SK-MEL-5 (cell line): ENCODE measurements around the gene TMEM259. TPM values are rescaled to one million over a fixed set of nuclear protein-coding genes. Genes with fewer than 3 reads are reported as not detected.

ENCODE experiments used
- DNase-seq: peaks from one replicate; pipeline ENCODE4 v3.0.0-alpha.2; 2016; ENCODE audit warnings: low read depth, low spot score
- in situ Hi-C: cut with HindIII; loops from 2 replicates; pipeline ENCODE4 v1.10.0; 2016; ENCODE audit warnings: low sequenced_read_pairs, high pct_unique_total_duplicates, low pct_unique_long_range_greater_than_20kb
- total RNA-seq: library from RNA; depleted of rRNA; stranded (reverse); fragments of >200 nt; shearing (Covaris generic); gene quantifications from 2 replicates; pipeline ENCODE4 v1.2.3, GENCODE V29; 2014

Gene TMEM259
- total RNA-seq, 1 experiment from 2014 or later = 51.8 TPM

DNA sequence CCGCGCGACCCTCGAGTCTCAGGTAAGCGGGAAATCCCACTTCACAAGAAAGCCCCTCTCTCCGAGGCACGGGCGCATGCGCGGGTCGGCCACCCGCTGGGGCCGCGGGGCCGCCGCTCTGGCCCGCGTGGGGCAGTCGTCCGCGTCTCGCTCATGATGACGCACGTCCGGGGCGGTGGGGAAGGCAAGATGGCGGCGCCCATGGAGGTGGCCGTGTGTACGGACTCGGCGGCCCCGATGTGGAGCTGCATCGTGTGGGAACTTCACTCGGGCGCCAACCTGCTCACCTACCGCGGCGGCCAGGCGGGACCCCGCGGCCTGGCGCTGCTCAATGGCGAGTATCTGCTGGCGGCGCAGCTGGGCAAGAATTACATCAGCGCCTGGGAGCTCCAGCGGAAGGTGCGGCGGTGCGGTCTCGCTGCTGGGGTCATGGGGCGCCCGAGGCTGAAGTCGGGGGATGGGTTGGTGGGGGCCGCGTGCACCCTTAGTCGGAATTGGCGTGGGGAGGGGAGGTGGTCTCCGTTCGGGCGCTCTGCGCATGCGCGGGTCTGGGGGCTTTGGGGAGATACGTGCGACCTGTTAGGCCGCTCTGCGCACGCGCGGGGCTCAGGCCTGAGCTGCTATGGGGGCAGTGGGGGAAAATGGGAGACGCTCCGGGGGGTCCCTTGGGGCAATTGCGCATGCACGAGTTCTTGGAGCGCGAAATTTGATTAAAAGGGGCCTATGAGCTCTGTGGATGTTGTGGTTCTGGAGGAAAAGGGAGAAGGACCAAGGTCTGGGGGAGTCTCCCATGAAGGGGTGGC, 36.6 kb downstream of the TMEM259 start, which contains the start of gene WDR18:
WDR18 (plus strand) TSS at position 181 of the 803 bp plus-strand sequence; CDS start at position 190, 9 bp downstream.
- in situ Hi-C loops = no loop called here
- peak; percentile 86 for DNase-seq

DNA sequence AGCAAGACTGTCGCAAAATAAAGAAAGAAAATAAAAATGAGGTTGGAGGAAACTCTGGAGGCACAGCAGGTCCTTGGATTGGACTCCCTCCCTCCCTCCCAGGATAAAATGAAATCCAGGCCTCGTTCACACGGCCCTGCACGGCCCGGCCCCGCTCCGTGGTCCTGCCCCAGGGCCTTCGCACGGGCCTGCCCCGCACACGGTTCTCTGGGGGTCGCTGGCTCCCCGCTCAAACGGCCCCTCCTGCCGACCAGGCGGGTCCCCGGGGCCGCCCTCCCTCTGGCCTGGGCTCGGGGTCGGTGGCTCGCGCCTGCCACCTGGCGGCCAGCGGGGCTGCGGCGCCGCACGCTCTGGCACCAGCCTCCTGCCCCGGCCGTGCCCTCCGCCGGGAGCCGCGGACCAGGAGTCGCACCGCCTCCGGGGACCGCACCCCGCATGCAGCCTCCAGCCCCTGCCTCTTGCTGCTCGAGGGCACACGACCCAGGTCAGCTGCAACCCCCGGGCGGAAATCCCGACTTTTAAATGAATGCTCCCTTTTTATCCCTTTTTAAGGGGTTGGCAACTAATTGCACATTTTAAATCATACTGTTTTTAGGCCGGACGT, 38.3 kb downstream of the TMEM259 start:
- peak; percentile 59 for DNase-seq
- in situ Hi-C loops = no loop called here

DNA sequence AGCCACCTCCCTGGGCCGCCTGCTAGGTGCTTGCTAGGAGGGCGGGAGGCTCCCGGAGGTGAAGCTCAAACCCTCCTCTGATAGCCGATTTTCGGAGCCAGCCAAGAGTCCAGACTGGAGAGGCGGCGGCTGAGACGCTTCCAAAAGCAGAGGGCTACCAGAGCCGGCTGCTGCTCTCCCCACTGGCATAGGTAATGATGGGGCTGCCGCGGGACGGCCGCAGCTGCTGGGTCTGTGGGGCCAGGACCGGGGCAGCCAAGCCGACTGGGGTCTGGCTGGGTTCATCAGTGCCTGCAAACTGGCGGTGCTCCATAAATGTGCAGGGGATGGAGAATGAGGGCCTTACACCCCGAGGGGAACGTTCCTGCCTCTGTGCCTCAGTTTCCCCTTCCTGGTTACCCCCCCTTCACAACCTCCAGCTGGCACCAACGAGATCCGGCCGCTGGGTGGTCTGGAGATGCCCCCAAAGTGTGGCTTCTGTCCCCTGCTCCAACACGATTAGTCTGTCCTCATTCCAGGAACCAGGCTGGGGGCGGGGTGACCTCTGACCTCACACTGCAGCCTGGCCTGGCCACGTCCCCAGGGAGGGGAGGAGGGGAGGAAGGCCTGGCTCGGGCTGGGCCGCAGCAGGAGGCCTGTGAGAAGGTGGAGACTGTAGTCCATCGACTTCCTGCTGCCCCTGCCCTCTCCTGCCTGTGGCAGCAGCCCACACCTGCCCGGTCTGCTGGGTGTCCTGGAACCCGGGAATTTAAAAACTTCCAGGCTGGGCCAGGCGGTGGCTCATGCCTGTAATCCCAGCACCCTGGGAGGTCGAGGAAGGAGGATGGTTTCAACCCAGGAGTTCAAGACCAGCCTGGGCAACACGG, 40.6 kb downstream of the TMEM259 start:
- in situ Hi-C loops = no loop called here
- DNase-seq = no peak

DNA sequence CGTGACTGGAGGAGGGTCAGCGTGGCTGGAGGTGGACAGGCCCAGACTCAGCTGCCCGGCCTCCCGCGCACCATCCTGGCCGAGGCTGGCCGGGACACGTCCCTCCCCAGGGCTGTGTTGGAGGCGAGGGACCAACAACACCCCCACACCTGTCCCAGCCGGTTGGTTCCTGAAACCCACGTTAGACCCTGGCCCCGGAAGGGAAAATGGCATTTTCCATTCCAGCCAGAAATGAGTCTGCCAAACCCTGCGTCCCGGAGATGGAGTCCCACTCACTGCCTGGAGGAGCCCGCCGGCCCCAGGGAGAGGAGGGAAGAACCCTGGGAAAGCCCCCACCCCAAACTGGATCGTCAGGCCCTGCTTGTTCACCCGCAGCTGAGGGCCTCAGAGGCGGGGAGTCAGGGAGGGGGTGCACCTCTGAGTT, 41.6 kb downstream of the TMEM259 start:
- DNase-seq = no peak
- in situ Hi-C loops = no loop called here

DNA sequence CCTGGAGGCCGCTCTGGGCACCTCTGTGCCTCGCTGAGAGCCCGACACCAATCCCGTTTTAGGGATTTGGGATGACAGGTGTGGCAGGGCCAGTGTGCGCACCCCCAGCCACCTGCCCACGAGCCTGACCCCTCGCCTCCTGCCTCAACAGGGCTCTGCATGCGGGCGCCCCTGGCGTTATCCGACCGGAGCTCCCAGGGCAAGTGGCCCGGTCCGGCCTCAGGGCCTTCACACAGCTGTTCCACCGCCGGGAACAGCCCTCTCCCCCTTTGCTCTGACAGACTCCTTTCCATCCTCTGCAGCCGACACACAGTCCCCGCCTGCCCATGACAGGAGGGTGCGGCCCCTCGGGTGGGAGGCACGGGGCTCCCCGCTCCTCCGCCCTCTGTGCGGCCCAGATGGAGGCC, 43.9 kb downstream of the TMEM259 start:
- no peak for DNase-seq
- in situ Hi-C loops = no loop called here

DNA sequence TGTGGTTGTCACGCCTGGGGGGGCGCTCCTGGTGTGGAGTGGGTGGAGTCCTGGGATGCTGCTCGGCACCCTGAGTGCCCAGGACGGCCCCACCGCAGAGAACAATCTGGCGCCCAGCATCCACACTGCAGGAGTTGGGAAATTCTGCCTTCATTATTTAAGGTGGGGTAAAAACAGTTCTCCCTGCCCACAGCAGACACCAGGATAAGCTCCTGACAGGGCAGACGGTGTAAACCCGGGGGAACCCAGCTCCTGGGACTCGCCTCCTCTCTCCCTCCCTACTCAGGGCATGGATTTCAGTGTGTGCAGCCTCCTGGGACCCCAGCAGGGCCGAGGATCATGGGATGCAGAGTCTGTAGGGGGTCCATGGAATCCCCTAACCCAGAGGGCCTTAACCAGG, 44.4 kb downstream of the TMEM259 start:
- in situ Hi-C loops = no loop called here
- DNase-seq = no peak

DNA sequence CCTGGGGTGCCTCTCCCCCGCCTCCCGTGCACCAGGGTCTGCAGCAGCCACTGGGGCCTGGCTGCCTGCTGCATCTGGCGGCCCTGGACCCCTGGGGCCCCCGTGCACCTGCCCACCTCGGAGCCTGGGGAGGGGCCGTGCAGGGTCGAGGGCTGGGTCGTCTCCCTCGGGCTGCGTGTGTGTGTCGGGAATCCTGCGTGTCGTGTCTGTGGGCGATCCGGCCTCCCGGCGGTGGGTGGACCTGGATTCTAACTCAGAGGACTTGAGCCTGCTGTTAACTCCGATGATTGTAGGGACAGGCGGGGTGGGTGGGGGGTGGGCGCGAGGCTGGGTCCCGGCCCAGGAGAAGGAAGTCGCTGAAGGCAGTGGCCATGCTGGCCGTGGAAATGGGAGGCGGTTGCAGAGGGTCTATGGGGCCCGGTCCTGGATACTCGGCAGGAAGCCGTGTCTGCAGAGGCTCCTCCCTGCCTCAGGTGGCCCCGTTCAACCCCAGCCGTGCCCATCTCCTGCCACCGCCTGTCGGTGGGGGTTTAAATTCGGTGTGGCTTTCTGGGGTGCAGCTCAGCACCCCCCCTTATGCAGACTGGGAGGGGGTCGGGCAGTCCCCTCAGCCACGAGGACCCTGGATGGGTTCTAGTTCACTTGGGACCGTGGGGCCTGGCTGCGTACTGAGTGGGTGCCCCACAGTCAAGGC, 46.2 kb downstream of the TMEM259 start:
- in situ Hi-C loops = no loop called here
- DNase-seq = no peak

DNA sequence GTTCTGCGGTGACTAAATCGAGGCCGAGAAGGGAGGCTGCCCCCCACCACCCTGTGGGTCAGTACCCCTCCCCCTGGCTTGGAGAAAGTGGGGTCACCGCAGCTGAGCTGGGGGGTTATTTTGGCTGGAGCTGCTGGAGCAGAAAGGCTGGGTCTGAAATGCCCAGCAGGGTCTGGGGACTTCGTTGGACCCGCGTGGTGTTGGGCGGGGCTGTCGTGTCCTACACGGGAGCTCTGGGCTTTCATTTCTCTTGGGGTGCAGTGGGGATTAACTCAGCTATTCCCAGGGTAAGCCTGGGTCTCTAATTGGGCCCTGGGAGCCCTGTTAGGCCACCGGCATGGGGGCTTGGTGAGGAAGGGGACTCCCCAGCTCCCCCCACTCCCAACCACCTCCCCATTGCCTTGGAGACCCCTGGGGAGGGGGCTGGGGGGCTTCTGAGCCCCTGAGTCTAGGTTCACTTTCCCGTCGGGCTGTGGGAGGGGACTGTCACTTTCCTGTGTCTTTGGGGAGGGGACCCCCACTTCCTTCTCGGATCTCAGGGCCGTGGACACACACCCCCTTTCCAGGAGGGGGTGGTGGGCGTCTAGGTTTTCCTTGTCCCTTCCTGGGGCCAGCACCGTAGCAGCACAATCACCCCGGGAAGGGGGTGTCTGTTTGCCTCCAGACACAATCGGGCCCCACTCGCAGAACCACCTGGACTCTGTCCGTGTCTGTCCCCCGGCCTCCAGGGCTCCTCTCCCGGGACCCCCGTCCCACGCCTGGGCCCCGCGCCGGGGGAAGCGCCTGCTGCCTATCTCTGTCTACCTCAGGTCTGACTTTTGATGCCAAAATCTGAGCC, 47.0 kb downstream of the TMEM259 start:
- DNase-seq = no peak
- in situ Hi-C loops = no loop called here

DNA sequence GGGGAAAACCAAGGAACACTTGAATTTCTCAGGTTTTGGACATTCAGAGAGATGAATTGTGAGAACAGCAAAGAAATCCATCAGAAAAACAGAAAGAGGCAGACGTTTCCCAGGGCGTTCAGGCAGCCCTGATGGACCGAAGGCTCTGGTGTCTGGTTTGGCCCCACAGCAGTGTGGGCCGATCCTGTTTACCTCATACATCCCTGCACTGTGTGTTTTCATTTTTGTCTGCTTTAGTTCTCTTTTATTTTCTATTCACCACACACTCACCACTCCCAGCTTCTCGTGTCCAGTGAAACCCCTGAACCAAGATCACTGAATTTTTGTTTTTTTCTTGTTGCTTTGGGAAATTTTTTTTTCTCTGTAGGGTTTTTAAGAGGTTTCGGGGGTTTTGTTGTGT, 48.6 kb downstream of the TMEM259 start:
- DNase-seq = no peak
- in situ Hi-C loops = no loop called here

DNA sequence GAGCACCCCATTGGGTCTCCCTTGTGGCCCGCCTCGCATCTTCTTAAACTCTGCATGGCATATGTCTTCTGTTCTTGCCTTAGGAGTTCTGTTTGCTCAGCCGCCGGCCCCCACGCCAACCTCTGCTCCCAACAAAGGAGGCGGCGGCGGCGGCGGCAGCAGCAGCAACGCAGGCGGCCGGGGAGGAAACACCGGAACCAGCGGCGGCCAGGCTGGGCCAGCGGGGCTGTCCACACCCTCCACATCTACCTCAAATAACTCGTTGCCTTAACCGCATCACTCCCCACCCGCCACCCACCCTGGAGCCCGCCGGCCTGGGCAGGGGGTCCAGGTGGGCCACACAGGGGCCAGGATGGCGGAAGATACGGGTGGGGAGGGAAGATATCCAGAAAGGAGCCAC, 49.1 kb downstream of the TMEM259 start:
- in situ Hi-C loops = no loop called here
- DNase-seq = no peak

DNA sequence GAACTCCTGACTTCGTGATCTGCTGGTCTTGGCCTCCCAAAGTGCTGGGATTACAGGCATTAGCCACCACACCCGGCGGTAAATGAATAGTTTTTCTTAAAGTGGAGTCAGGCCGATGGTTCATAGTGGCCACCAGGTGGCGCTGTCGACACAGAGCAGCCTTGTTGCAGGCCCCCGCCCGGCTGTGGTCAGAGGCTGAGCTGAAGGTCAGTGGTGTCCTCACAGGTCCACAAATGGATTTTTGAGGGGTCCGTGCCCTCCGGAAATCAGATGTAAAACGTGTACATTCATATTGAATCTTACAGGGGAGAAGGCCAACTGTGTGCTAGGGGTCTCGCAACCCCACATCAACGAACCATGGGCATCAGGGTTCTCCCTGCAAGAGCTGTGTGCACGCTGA, 50.2 kb downstream of the TMEM259 start:
- DNase-seq = no peak
- in situ Hi-C loops = no loop called here

DNA sequence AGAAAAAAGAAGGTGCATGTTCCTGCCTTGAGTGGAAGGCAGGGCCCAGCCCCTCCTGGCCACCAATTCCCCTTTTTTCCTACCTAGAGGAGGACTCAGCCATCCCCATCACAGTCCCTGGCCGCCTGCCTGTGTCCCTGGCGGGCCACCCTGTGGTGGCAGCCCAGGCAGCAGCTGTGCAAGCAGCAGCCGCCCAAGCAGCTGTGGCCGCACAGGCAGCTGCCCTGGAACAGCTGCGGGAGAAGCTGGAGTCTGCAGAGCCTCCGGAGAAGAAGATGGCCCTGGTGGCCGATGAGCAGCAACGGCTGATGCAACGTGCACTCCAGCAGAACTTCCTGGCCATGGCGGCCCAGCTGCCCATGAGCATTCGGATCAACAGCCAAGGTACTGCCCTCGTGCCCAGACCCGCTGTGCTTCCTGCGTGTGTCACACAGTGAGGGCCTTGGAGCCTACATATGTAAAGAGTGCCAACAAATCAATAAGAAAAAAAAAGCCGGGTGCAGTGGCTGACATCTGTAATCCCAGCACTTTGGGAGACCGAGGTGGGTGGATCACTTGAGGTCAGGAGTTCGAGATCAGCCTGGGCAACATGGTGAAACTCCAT, 54.3 kb downstream of the TMEM259 start:
- no peak for DNase-seq
- in situ Hi-C loops = no loop called here

DNA sequence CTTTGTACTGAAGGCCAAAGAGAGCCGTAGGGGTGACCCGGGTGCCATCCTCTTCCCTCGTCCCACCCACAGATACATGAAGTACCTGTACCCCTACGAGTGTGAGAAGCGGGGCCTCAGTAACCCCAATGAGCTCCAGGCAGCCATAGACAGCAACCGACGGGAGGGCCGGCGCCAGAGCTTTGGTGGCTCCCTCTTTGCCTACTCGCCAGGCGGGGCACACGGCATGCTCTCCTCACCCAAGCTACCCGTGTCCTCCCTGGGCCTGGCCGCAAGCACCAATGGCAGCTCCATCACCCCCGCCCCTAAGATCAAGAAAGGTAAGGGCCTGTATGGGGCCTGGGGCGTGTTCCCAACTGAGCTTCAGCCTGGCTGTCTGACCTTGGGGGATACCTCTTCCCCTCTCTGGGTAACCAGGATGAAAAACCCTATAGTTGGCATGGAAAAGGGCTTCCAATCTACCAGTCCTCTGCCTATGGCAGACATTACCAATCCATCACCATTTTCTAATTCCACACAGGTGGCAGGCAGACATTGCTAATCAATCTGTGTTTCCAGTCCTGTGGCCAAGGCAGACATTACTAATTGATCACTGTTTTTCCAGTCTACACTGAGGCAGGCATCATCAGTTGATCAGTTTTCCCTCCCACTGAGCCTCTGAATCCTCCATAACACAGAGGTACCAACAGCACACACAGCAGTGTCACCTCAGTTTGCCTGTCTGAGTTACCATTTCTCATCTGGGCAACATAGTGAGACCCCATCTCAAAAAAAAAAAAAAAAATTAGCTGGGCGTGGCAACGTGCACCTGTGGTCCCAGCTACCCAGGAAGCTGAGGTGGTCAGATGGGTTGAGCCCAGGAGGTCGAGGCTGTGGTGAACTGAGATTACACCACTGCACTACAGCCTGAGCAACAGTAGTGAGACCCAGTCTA, 55.9 kb downstream of the TMEM259 start:
- in situ Hi-C loops = no loop called here
- peak; percentile 27 for DNase-seq

DNA sequence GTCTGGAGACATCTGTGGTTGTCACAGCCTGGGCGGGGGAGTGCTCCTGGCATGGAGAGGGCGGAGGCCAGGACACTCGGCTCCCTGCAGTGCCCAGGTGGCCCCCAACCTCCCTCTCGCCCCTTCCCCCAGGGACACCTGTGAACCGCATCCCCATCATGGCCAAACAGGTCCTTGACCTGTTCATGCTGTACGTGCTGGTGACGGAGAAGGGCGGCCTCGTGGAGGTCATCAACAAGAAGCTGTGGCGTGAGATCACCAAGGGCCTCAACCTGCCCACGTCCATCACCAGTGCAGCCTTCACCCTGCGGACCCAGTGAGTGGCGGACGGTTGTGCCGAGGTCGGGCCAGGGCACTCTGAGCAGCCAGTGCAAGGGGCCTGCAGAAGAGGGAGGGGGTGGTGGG, 56.8 kb downstream of the TMEM259 start:
- in situ Hi-C loops = no loop called here
- DNase-seq = no peak

DNA sequence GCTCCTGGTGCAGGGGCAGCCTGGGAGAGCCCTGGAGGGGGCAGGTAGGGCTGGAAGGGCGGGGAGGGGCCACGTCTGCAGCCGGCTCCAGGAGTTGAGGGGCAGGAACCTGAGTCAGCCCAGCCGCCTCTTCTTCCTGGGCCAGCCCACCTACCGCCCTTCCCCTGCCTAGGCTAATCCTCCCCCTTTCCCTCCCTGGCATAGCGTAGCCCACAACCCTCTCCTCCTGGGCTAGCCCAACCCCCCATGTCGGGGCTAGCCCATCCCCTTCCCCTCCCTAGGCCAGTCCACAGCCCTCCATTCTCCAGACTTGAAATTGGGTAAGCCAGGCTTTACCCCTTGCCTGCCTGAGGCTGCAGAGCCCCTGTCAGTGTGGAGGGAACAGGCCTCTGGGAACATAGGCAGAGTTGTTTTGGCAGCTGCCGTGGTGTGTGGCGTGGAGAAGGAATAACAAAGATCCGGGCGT, 57.4 kb downstream of the TMEM259 start:
- in situ Hi-C loops = no loop called here
- DNase-seq = no peak
